ENCODE results near the gene ERICH6.
"Not testable (repeated sequence)": the region's sequence is repeated elsewhere in the genome, so short reads cannot be mapped to it uniquely, and the experiment has no call there.

ERICH6 gene

GRCh38 chr3:150627557-150627956 is 76.2 kb downstream of the ERICH6 start:
- ATAC-seq (ENCODE audit: insufficient read depth, low read depth) (no peak), DNase-seq (no peak)
- Histone ChIP-seq H3K4me2 (ENCODE audit: insufficient read depth, low read length) (no peak overlapping the region), H3K9ac (ENCODE audit: low read depth, low read length) (no peak overlapping the region), H3K4me3 (ENCODE audit: low read depth in 1 of 2, low read length in 2 of 2) (no peak overlapping the region), H3K4me1 (ENCODE audit: insufficient read depth, low read length) (no peaks in the 10 kb centered on the region), H4K20me1 (ENCODE audit: insufficient read depth, low read length) (no peaks in the 10 kb centered on the region; the same call in 1 of the 2 replicates), H3K27ac (ENCODE audit: low read length) (no peak overlapping the region), H3K36me3 (ENCODE audit: insufficient read depth, low read length) (peaks cover 59% of the 10 kb centered on the region), H3K27me3 (ENCODE audit: insufficient read depth, low read length, poor library complexity) (no peaks in the 10 kb centered on the region), H3K9me3 (ENCODE audit: insufficient read depth, low read length, severe bottlenecking) (no peaks in the 10 kb centered on the region), H3K79me2 (ENCODE audit: insufficient read depth, low read length) (peaks cover 6% of the 10 kb centered on the region), H2AFZ (ENCODE audit: low read depth, low read length) (no peak overlapping the region)
- TF ChIP-seq, protein P1, sequence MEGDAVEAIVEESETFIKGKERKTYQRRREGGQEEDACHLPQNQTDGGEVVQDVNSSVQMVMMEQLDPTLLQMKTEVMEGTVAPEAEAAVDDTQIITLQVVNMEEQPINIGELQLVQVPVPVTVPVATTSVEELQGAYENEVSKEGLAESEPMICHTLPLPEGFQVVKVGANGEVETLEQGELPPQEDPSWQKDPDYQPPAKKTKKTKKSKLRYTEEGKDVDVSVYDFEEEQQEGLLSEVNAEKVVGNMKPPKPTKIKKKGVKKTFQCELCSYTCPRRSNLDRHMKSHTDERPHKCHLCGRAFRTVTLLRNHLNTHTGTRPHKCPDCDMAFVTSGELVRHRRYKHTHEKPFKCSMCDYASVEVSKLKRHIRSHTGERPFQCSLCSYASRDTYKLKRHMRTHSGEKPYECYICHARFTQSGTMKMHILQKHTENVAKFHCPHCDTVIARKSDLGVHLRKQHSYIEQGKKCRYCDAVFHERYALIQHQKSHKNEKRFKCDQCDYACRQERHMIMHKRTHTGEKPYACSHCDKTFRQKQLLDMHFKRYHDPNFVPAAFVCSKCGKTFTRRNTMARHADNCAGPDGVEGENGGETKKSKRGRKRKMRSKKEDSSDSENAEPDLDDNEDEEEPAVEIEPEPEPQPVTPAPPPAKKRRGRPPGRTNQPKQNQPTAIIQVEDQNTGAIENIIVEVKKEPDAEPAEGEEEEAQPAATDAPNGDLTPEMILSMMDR (IDR thresholded peaks at IDR 0.05; ENCODE audit: borderline replicate concordance, extremely low read depth, low read length, poor library complexity, severe bottlenecking): no peak
- TF ChIP-seq EZH2 (IDR thresholded peaks at IDR 0.05; ENCODE audit: borderline replicate concordance, low read depth, low read length, severe bottlenecking): no peak

DNA sequence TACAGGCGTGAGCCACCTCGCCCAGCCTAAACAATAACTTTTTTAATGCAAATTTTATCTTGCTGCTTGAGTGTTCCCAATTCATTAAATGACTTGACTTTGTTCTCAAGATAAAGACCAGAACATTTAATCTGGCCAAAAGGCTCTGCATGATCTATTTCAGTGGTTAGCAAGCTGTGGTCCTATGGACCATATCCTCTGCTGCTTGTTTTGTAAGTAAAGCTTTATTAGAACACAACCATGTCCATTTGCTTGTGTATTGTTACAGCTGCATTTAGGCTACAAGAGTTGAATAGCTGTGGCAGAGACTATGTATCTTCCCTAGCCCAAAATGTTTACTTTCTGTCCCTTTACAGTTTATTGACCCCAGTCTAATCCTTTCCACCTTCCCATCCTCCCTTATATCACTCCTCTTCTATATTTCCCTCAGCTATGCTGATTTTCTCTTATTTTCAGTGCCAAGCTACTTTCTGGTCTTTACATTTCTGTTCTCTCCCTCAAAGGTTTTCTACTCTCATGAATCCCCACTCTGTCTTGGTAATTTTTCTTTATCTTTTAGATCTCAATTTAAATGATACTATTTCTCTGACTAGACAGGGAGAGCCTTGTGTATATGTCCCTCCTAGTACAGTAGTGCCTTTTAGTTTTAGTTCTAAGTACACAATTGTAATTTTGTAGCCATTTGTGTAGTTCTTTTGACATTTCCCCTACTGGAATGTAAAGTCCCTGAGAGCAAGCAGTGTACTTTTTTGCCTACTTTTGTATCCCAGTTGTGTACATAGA is 77.4 kb downstream of the ERICH6 start:
- H3K9ac ChIP-seq (ENCODE audit: low read depth, low read length): no peak overlapping the region
- DNase-seq (no peak), ATAC-seq (ENCODE audit: insufficient read depth, low read depth) (no peak)
- TF ChIP-seq EZH2 (IDR thresholded peaks at IDR 0.05; ENCODE audit: borderline replicate concordance, low read depth, low read length, severe bottlenecking): no peak
- TF ChIP-seq, protein P1 (IDR thresholded peaks at IDR 0.05; ENCODE audit: borderline replicate concordance, extremely low read depth, low read length, poor library complexity, severe bottlenecking): no peak
- no peak overlapping the region for H3K27ac ChIP-seq (ENCODE audit: low read length)
- H3K4me2 ChIP-seq (ENCODE audit: insufficient read depth, low read length): no peak overlapping the region
- peaks cover 54% of the 10 kb centered on the region for H3K36me3 ChIP-seq (ENCODE audit: insufficient read depth, low read length)
- no peak overlapping the region for H2AFZ ChIP-seq (ENCODE audit: low read depth, low read length)
- peaks cover 5% of the 10 kb centered on the region; the same call in 1 of the 2 replicates for H4K20me1 ChIP-seq (ENCODE audit: insufficient read depth, low read length)
- H3K4me1 ChIP-seq (ENCODE audit: insufficient read depth, low read length): no peaks in the 10 kb centered on the region
- no peaks in the 10 kb centered on the region for H3K27me3 ChIP-seq (ENCODE audit: insufficient read depth, low read length, poor library complexity)
- no peaks in the 10 kb centered on the region for H3K9me3 ChIP-seq (ENCODE audit: insufficient read depth, low read length, severe bottlenecking)
- H3K4me3 ChIP-seq (ENCODE audit: low read depth in 1 of 2, low read length in 2 of 2): no peak overlapping the region
- peaks cover 18% of the 10 kb centered on the region for H3K79me2 ChIP-seq (ENCODE audit: insufficient read depth, low read length)

DNA sequence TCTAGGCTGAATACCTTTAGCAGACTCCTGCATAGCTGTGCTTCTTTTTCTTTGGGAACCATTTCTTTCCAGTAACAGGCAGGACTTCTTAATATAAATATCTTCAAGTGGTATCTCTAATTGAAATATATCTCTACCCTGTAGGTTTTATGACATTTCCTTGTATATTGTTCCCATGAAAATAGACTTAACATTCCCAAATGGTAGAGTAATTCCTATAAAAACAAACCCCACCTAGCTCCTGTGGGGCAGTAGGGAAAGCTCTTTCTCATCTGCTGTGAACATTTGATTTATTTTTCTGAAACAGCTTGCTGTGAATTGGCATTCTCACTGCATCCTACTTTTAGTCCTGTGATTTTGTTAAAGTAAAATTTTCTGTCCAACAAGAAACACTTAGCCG is 79.8 kb downstream of the ERICH6 start:
- H3K79me2 ChIP-seq (ENCODE audit: insufficient read depth, low read length): peaks cover 40% of the 10 kb centered on the region
- H3K36me3 ChIP-seq (ENCODE audit: insufficient read depth, low read length): peaks cover 37% of the 10 kb centered on the region
- no peak overlapping the region for H3K27ac ChIP-seq (ENCODE audit: low read length)

GRCh38 chr3:150622955-150623354 is 80.8 kb downstream of the ERICH6 start:
- not testable (repeated sequence) for H2AFZ ChIP-seq (ENCODE audit: low read depth, low read length); DNase-seq; H3K27ac ChIP-seq (ENCODE audit: low read length); H3K4me2 ChIP-seq (ENCODE audit: insufficient read depth, low read length); H3K4me1 ChIP-seq (ENCODE audit: insufficient read depth, low read length); H3K27me3 ChIP-seq (ENCODE audit: insufficient read depth, low read length, poor library complexity); H3K9ac ChIP-seq (ENCODE audit: low read depth, low read length); H3K4me3 ChIP-seq (ENCODE audit: low read depth in 1 of 2, low read length in 2 of 2); H3K9me3 ChIP-seq (ENCODE audit: insufficient read depth, low read length, severe bottlenecking); ATAC-seq (ENCODE audit: insufficient read depth, low read depth)
- H4K20me1 ChIP-seq (ENCODE audit: insufficient read depth, low read length): peaks cover 18% of the 10 kb centered on the region; the same call in 1 of the 2 replicates
- peaks cover 50% of the 10 kb centered on the region for H3K79me2 ChIP-seq (ENCODE audit: insufficient read depth, low read length)
- H3K36me3 ChIP-seq (ENCODE audit: insufficient read depth, low read length): peaks cover 32% of the 10 kb centered on the region

More for the DNA sequence above, 79.8 kb downstream of the ERICH6 start:
- Histone ChIP-seq H3K9ac (ENCODE audit: low read depth, low read length) (no peak overlapping the region), H3K9me3 (ENCODE audit: insufficient read depth, low read length, severe bottlenecking) (no peaks in the 10 kb centered on the region), H2AFZ (ENCODE audit: low read depth, low read length) (no peak overlapping the region), H3K27me3 (ENCODE audit: insufficient read depth, low read length, poor library complexity) (no peaks in the 10 kb centered on the region), H3K4me2 (ENCODE audit: insufficient read depth, low read length) (no peak overlapping the region), H3K4me3 (ENCODE audit: low read depth in 1 of 2, low read length in 2 of 2) (no peak overlapping the region), H3K4me1 (ENCODE audit: insufficient read depth, low read length) (no peaks in the 10 kb centered on the region), H4K20me1 (ENCODE audit: insufficient read depth, low read length) (peaks cover 11% of the 10 kb centered on the region; the same call in 1 of the 2 replicates)
- ATAC-seq (ENCODE audit: insufficient read depth, low read depth) (no peak), DNase-seq (no peak)
- TF ChIP-seq, protein P1 (IDR thresholded peaks at IDR 0.05; ENCODE audit: borderline replicate concordance, extremely low read depth, low read length, poor library complexity, severe bottlenecking): no peak
- TF ChIP-seq EZH2 (IDR thresholded peaks at IDR 0.05; ENCODE audit: borderline replicate concordance, low read depth, low read length, severe bottlenecking): no peak

Data from DND-41 (cell line).